BLaER1 treated with 17β-estradiol and CSF1 and Interleukin-3, amounts not matched to agents 10 nM and 100 nM (cell line): ENCODE data around the gene NOM1.

Source experiments
- H3K27ac ChIP-seq, 11 experiments: shearing (Covaris generic); formaldehyde crosslinking; 2 replicates each; pipeline ENCODE4 v1.8.1; 2022
- H3K27me3 ChIP-seq, 11 experiments: shearing (Covaris generic); formaldehyde crosslinking; 2 replicates each; pipeline ENCODE4 v1.8.1; 2022
- H3K36me3 ChIP-seq, 11 experiments: shearing (Covaris generic); formaldehyde crosslinking; 2 replicates each; pipeline ENCODE4 v1.8.1; 2022
- H3K4me1 ChIP-seq, 10 experiments: shearing (Covaris generic); formaldehyde crosslinking; 2 replicates each; pipeline ENCODE4 v1.8.1; 2022
- H3K4me2 ChIP-seq, 11 experiments: shearing (Covaris generic); formaldehyde crosslinking; 2 replicates each; pipeline ENCODE4 v1.8.1; 2022
- H3K4me3 ChIP-seq, 10 experiments: shearing (Covaris generic); formaldehyde crosslinking; 2 replicates each; pipeline ENCODE4 v1.8.1; 2022
- H3K9ac ChIP-seq, 11 experiments: shearing (Covaris generic); formaldehyde crosslinking; 2 replicates each; pipeline ENCODE4 v1.8.1; 2022
- H3K9me3 ChIP-seq, 11 experiments: shearing (Covaris generic); formaldehyde crosslinking; replicated peaks in 1 of 11; 2 replicates each; pipeline ENCODE4 v1.8.1; 2022
- H4K20me1 ChIP-seq, 11 experiments: shearing (Covaris generic); formaldehyde crosslinking; 2 replicates each; pipeline ENCODE4 v1.8.1; 2022
- Cebpa-rat ChIP-seq, 11 experiments: shearing (Covaris generic); IDR thresholded peaks; 2 replicates each; pipeline ENCODE4 v1.8.1; 2022

The NOM1 gene

GRCh38 chr7:156998988-156999957, 49.8 kb downstream of the NOM1 start:
- H3K9ac ChIP-seq: peak overlapping the region in 4 of 11 experiments; percentile 15 to 67 (median 43); a peak in 5 of 22 replicates
- H3K4me2 ChIP-seq: peak overlapping the region; percentile 38 to 91 (median 77); a peak in 19 of 22 replicates
- TF ChIP-seq Cebpa-rat (IDR thresholded peaks at IDR 0.05): no peak
- H4K20me1 ChIP-seq: peaks cover 0 to 53% (median 25%) of the 10 kb centered on the region in 11 experiments; a peak in 16 of 22 replicates
- no peaks in the 10 kb centered on the region for H3K36me3 ChIP-seq
- peak overlapping the region in 8 of 10 experiments; percentile 29 to 64 (median 49); a peak in 12 of 20 replicates for H3K4me3 ChIP-seq
- peaks cover 0 to 4% (median 3%) of the 10 kb centered on the region in 10 experiments; a peak in 4 of 20 replicates for H3K4me1 ChIP-seq
- no peak overlapping the region for H3K27ac ChIP-seq
- peaks cover 5 to 33% (median 23%) of the 10 kb centered on the region in 11 experiments; a peak in 20 of 22 replicates for H3K9me3 ChIP-seq
- H3K27me3 ChIP-seq: peaks cover 80 to 100% (median 98%) of the 10 kb centered on the region in 11 experiments

DNA sequence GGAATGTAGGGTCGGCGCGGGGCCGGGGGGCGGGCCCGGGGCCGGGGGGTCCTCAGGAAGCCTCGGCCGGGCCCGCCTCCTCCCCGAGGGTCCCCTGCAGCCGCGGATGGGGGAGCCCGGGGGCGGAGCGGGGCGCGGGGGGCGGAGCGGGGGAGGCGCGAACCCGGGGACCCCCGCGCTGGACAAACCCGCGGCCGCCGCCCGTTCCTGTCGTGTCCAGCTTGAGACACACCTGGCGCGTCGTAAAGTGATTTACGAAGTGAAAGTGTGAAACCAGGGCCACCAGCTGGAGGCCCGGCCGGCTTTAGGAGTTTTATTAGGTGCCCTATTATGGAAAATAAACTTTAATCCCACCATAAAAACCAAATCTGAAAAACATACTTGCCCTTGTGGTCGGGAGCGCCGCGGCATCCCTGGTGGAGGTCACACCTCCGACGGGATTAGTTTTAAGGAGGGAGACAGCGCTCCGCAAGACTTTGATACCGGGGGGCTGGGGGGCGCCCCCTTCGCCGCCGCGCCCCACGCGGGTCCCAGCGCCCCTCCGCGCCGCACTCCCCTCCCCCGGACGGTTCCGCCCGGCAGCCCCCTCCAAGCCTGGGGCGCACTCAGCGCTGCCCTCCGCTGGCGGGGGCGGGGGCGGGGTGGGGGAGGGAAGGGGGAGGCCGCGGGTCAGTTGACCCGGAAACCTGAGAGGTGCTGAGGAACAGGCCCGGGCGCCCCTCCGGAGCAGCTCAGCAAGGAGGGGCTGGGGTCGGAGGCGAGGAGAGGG, 50.6 kb downstream of the NOM1 start:
- peak overlapping the region in 1 of 11 experiments; percentile 60; a peak in 2 of 22 replicates for H3K9ac ChIP-seq
- H3K27me3 ChIP-seq: peaks cover 89 to 100% (median 98%) of the 10 kb centered on the region in 11 experiments

DNA sequence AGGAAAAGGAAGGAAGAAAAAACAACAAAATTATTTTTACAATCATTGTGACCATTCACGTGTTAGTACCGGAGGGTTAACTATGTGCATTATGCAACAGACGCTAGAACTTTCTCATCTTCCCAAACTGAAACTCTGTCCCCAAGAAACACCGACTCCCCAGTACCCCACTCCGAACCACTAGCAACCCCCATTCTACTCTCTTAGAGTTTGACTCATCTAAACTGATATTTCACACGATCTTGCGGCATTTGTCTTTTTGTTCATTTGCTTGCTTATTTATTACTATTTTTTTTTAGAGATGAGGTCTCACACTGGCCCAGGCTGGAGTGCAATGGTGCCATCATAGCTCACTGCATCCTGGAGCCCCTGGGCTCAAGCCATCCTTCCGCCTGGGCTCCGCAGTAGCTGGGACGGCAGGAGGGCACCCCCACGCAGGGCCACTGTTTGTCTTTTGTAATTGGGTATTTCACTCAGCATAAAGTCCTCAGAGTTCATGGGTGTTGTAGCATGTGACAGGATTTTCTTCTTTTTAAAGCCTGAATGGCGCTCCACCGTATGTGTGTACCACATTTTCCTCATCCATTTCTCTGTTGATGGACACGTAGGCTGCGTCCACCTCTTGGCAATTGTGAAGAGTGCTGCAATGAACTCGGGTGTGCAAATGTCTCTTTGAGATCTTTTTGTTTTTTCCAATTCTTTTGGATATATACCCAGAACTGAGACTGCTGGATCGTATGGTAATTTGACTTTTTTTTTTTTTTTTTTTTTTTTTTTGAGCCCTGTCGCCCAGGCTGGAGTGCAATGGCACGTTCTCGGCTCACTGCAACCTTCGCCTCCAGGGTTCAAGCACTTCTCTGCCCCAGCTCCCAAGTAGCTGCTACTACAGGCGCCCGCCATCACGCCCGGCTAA, 51.5 kb downstream of the NOM1 start:
- Histone ChIP-seq H3K9ac (no peak overlapping the region), H3K27ac (no peak overlapping the region), H3K4me1 (peaks cover 0 to 4% (median 3%) of the 10 kb centered on the region in 10 experiments; a peak in 4 of 20 replicates), H4K20me1 (peaks cover 0 to 68% (median 41%) of the 10 kb centered on the region in 11 experiments; a peak in 17 of 22 replicates), H3K4me3 (peak overlapping the region in 2 of 10 experiments; percentile 56 to 58; a peak in 4 of 20 replicates), H3K36me3 (no peaks in the 10 kb centered on the region), H3K4me2 (peak overlapping the region in 6 of 11 experiments; percentile 78 to 94 (median 82); a peak in 9 of 22 replicates), H3K9me3 (peaks cover 11 to 50% (median 27%) of the 10 kb centered on the region in 11 experiments; a peak in 20 of 22 replicates), H3K27me3 (peaks cover 98 to 100% (median 100%) of the 10 kb centered on the region in 11 experiments)
- no peak for TF ChIP-seq Cebpa-rat (IDR thresholded peaks at IDR 0.05)

More for the DNA sequence above, 50.6 kb downstream of the NOM1 start:
- Histone ChIP-seq H4K20me1 (peaks cover 0 to 61% (median 33%) of the 10 kb centered on the region in 11 experiments; a peak in 17 of 22 replicates), H3K27ac (no peak overlapping the region), H3K36me3 (no peaks in the 10 kb centered on the region), H3K4me3 (peak overlapping the region; percentile 29 to 64 (median 51); a peak in 15 of 20 replicates), H3K4me1 (peaks cover 0 to 4% (median 3%) of the 10 kb centered on the region in 10 experiments; a peak in 4 of 20 replicates), H3K4me2 (peak overlapping the region; percentile 49 to 94 (median 78); a peak in 21 of 22 replicates), H3K9me3 (peaks cover 8 to 41% (median 27%) of the 10 kb centered on the region in 11 experiments; a peak in 20 of 22 replicates)
- TF ChIP-seq Cebpa-rat (IDR thresholded peaks at IDR 0.05): no peak

GRCh38 chr7:157001920-157002818, 52.7 kb downstream of the NOM1 start:
- H3K9ac ChIP-seq: no peak overlapping the region
- no peak overlapping the region for H3K27ac ChIP-seq
- H3K4me2 ChIP-seq: no peak overlapping the region
- H4K20me1 ChIP-seq: peaks cover 0 to 80% (median 52%) of the 10 kb centered on the region in 11 experiments; a peak in 17 of 22 replicates
- H3K36me3 ChIP-seq: no peaks in the 10 kb centered on the region
- no peak overlapping the region for H3K4me3 ChIP-seq
- peaks cover 100% of the 10 kb centered on the region in 11 experiments for H3K27me3 ChIP-seq
- no peak for TF ChIP-seq Cebpa-rat (IDR thresholded peaks at IDR 0.05)
- H3K4me1 ChIP-seq: peaks cover 0 to 4% (median 3%) of the 10 kb centered on the region in 10 experiments; a peak in 4 of 20 replicates
- peaks cover 11 to 47% (median 23%) of the 10 kb centered on the region in 11 experiments; a peak in 20 of 22 replicates for H3K9me3 ChIP-seq

GRCh38 chr7:157002819-157003421, 53.4 kb downstream of the NOM1 start:
- Histone ChIP-seq H3K27me3 (peaks cover 100% of the 10 kb centered on the region in 11 experiments), H3K27ac (no peak overlapping the region), H3K4me1 (peaks cover 0 to 4% (median 3%) of the 10 kb centered on the region in 10 experiments; a peak in 4 of 20 replicates), H4K20me1 (peaks cover 0 to 86% (median 59%) of the 10 kb centered on the region in 11 experiments; a peak in 17 of 22 replicates), H3K36me3 (no peaks in the 10 kb centered on the region), H3K9ac (no peak overlapping the region), H3K4me3 (no peak overlapping the region), H3K9me3 (peaks cover 9 to 41% (median 18%) of the 10 kb centered on the region in 11 experiments; a peak in 18 of 22 replicates), H3K4me2 (no peak overlapping the region)
- TF ChIP-seq Cebpa-rat (IDR thresholded peaks at IDR 0.05): no peak

DNA sequence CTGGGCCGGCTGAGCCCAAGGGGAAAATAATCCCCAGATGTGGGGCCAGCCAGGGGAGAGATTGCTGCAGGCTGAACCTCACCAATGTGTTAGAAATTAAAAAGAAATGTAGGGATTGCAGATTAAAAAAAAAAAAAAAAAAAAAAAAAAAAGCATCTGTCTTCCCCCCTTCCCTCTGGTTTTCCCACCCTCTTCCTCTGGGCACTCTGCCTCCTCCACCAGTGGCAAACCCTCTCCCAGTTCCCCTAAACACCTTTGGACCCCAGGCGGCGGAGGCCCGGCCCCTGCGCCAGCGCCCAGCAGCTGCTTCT, 53.9 kb downstream of the NOM1 start:
- Histone ChIP-seq H3K9me3 (peaks cover 9 to 41% (median 18%) of the 10 kb centered on the region in 11 experiments; a peak in 18 of 22 replicates), H3K36me3 (no peaks in the 10 kb centered on the region), H3K9ac (no peak overlapping the region), H3K4me1 (peaks cover 0 to 4% (median 3%) of the 10 kb centered on the region in 10 experiments; a peak in 4 of 20 replicates), H4K20me1 (peaks cover 0 to 88% (median 64%) of the 10 kb centered on the region in 11 experiments; a peak in 17 of 22 replicates), H3K4me3 (no peak overlapping the region), H3K4me2 (no peak overlapping the region), H3K27ac (no peak overlapping the region), H3K27me3 (peaks cover 100% of the 10 kb centered on the region in 11 experiments)
- no peak for TF ChIP-seq Cebpa-rat (IDR thresholded peaks at IDR 0.05)
